ENCODE results near the gene TTYH3.

- TF ChIP-seq, protein P1, sequence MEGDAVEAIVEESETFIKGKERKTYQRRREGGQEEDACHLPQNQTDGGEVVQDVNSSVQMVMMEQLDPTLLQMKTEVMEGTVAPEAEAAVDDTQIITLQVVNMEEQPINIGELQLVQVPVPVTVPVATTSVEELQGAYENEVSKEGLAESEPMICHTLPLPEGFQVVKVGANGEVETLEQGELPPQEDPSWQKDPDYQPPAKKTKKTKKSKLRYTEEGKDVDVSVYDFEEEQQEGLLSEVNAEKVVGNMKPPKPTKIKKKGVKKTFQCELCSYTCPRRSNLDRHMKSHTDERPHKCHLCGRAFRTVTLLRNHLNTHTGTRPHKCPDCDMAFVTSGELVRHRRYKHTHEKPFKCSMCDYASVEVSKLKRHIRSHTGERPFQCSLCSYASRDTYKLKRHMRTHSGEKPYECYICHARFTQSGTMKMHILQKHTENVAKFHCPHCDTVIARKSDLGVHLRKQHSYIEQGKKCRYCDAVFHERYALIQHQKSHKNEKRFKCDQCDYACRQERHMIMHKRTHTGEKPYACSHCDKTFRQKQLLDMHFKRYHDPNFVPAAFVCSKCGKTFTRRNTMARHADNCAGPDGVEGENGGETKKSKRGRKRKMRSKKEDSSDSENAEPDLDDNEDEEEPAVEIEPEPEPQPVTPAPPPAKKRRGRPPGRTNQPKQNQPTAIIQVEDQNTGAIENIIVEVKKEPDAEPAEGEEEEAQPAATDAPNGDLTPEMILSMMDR (IDR thresholded peaks at IDR 0.05) = no peak
- TF ChIP-seq POLR2A (IDR thresholded peaks at IDR 0.05) = no peak
Observed at GRCh38 chr7:2583798-2584580, 47.8 kb upstream of the TTYH3 start.
